Endothelial cell of umbilical vein (primary cell): ENCODE data around the gene B3GAT1. TPM values are rescaled to one million over a fixed set of nuclear protein-coding genes. Genes with fewer than 3 reads are reported as not detected.

ENCODE experiments used
- BruUV-seq: library from RNA; stranded (reverse); fragments of 400-500 nt; replicated peaks from 2 replicates; lab custom pipeline; 2021; lab: Mats Ljungman, UMichigan
- CTCF ChIA-PET: fragments of 300-600, 350-600 bp; sonication (Branson Sonifier 250); formaldehyde crosslinking; loops from one replicate; lab custom pipeline; 2021; ENCODE audit warnings: antibody characterized with exemption, inconsistent platforms; lab: Charles Lee
- POLR2A ChIA-PET: fragments of 300-600, 350-600 bp; sonication (Branson Sonifier 250); formaldehyde crosslinking; loops from one replicate; lab custom pipeline; 2021; ENCODE audit warnings: antibody characterized with exemption, inconsistent platforms; lab: Charles Lee
- DNase-seq: peaks from one replicate; pipeline ENCODE4 v3.0.0-alpha.2; 2011; ENCODE audit warnings: low read depth, low spot score
- FAIRE-seq: peaks from 2 replicates; lab custom pipeline; 2011; peaks lifted over from hg19 to GRCh38; lab: Jason Lieb, UNC
- H2AFZ ChIP-seq: 2 replicates; pipeline ENCODE4 v1.6.0; 2012; ENCODE audit warnings: low read depth, low read length, control low read depth, inconsistent platforms
- H3K27ac ChIP-seq: 2 replicates; pipeline ENCODE4 v1.5.1; 2011; ENCODE audit warnings: low read depth, mild to moderate bottlenecking, control low read depth, low read length, moderate library complexity; ENCODE audit not compliant: insufficient read depth
- H3K27me3 ChIP-seq, 2 experiments: 2 replicates each; pipeline versions ENCODE4 v1.6.0 to v1.6.1; 2011; ENCODE audit warnings: low read length in 2 of 2, mixed read lengths in 1 of 2; ENCODE audit not compliant: control insufficient read depth in 2 of 2, insufficient read depth in 2 of 2
- H3K36me3 ChIP-seq, 2 experiments: 2 replicates in 1 of 2; 3 replicates in 1 of 2; pipeline ENCODE4 v1.5.1; 2011; ENCODE audit warnings: low read length in 2 of 2, mild to moderate bottlenecking in 1 of 2, moderate library complexity in 1 of 2; ENCODE audit not compliant: control insufficient read depth in 2 of 2, insufficient read depth in 2 of 2; ENCODE audit errors: extremely low read depth in 1 of 2
- H3K4me1 ChIP-seq: 3 replicates; pipeline ENCODE4 v1.5.1; 2011; ENCODE audit warnings: mild to moderate bottlenecking, low read length; ENCODE audit not compliant: control insufficient read depth, insufficient read depth; ENCODE audit errors: extremely low read depth
- H3K4me2 ChIP-seq: 2 replicates; pipeline ENCODE4 v1.6.1; 2011; ENCODE audit warnings: low read length, control low read depth, mixed read lengths; ENCODE audit not compliant: insufficient read depth
- H3K4me3 ChIP-seq, 3 experiments: fragments of 200-600 bp in 1 of 3; sonication (generic), shearing (Covaris generic) in 1 of 3; replicated peaks in 1 of 3; 2 replicates each; pipeline ENCODE4 v1.5.1; 2011 to 2016; ENCODE audit warnings: control low read depth in 3 of 3, low read length in 3 of 3, mild to moderate bottlenecking in 2 of 3, inconsistent platforms in 1 of 3, low read depth in 1 of 3, moderate library complexity in 1 of 3; ENCODE audit not compliant: insufficient read depth in 1 of 3
- H3K79me2 ChIP-seq: 2 replicates; pipeline ENCODE4 v1.6.0; 2012; ENCODE audit warnings: low read length, inconsistent platforms; ENCODE audit not compliant: control insufficient read depth, insufficient read depth
- H3K9ac ChIP-seq: replicated peaks from 2 replicates; pipeline ENCODE3; 2011; ENCODE audit warnings: low read length, control low read depth; ENCODE audit not compliant: insufficient read depth; ENCODE audit errors: extremely low read depth
- H3K9me1 ChIP-seq: replicated peaks from 3 replicates; pipeline ENCODE4 v1.6.0; 2011; ENCODE audit warnings: mild to moderate bottlenecking, low read length; ENCODE audit not compliant: control insufficient read depth, insufficient read depth; ENCODE audit errors: extremely low read depth
- H3K9me3 ChIP-seq: replicated peaks from 2 replicates; pipeline ENCODE4 v1.5.1; 2012; ENCODE audit warnings: low read length, inconsistent platforms; ENCODE audit not compliant: control insufficient read depth, insufficient read depth
- H4K20me1 ChIP-seq: replicated peaks from 2 replicates; pipeline ENCODE3; 2011; ENCODE audit warnings: mild to moderate bottlenecking, low read length; ENCODE audit not compliant: control insufficient read depth, insufficient read depth; ENCODE audit errors: extremely low read depth
- CTCF ChIP-seq, 2 donors: IDR thresholded peaks; 1 replicate in 1 of 2; 2 replicates in 1 of 2; pipeline ENCODE4 v1.5.1; 2011; ENCODE audit warnings: low read length in 2 of 2, mild to moderate bottlenecking in 2 of 2, moderate library complexity in 2 of 2, control low read depth in 1 of 2, inconsistent platforms in 1 of 2, low read depth in 1 of 2; ENCODE audit not compliant: insufficient read depth in 1 of 2; ENCODE audit errors: extremely low read depth in 1 of 2
- FOS ChIP-seq: IDR thresholded peaks from 2 replicates; pipeline ENCODE4 v1.6.1; 2011; ENCODE audit warnings: mild to moderate bottlenecking, low read length, moderate library complexity, borderline replicate concordance; ENCODE audit not compliant: insufficient read depth
- GATA2 ChIP-seq: IDR thresholded peaks from 2 replicates; pipeline ENCODE4 v1.7.0; 2011; ENCODE audit warnings: low read depth, mild to moderate bottlenecking, moderate library complexity, mixed read lengths, low read length; ENCODE audit not compliant: insufficient read length, insufficient read depth
- JUN ChIP-seq: IDR thresholded peaks from 2 replicates; pipeline ENCODE4 v1.6.1; 2011; ENCODE audit warnings: borderline replicate concordance, low read depth; ENCODE audit not compliant: insufficient read length, insufficient read depth
- MYC ChIP-seq: IDR thresholded peaks from one replicate; pipeline ENCODE4 v1.6.1; 2011; ENCODE audit warnings: mild to moderate bottlenecking, low read depth, low read length
- POLR2A ChIP-seq: IDR thresholded peaks from 2 replicates; pipeline ENCODE4 v1.6.1; 2012; ENCODE audit warnings: low read depth, mild to moderate bottlenecking, control low read depth, low read length
- dilution Hi-C: fragments of 300-500 bp; cut with MboI; formaldehyde crosslinking; loops from one replicate; pipeline ENCODE4 v1.15.0; 2019; ENCODE audit warnings: low sequenced_read_pairs; ENCODE audit not compliant: extremely low pct_ligation_motif_present
- intact Hi-C: fragments of 100-400 bp; cut with micrococcal nuclease; formaldehyde crosslinking; loops from one replicate; pipeline ENCODE4 v1.10.0; 2022
- polyA plus RNA-seq, 4 experiments: library from polyadenylated mRNA; depleted of rRNA in 3 of 4; stranded (reverse) in 3 of 4; unstranded in 1 of 4; fragments of >200 nt; gene quantifications; 2 replicates each; pipeline versions ENCODE4 v1.2.1 to v1.2.3, GENCODE V29; 2011 to 2012; ENCODE audit warnings: missing spikeins in 1 of 4
- total RNA-seq: library from RNA; stranded (reverse); gene quantifications from 2 replicates; pipeline ENCODE4 v1.2.3, GENCODE V29; 2021

B3GAT1 gene
- total and polyA plus RNA-seq, 2 donors (not counting 3 experiments of a cell fraction or from before 2014, with no cell fraction given) = 0.01 TPM; not detected in 1

GRCh38 chr11:134413043-134413825 lies 1.2 kb upstream of the B3GAT1 start:
- Histone ChIP-seq H3K4me2 (no peak overlapping the region), H3K36me3 (no peaks in the 10 kb centered on the region), H2AFZ (no peak overlapping the region), H3K27me3 (peaks cover 27 to 34% of the 10 kb centered on the region in 2 experiments), H3K4me1 (no peaks in the 10 kb centered on the region), H3K79me2 (no peaks in the 10 kb centered on the region), H3K9me1 (no peaks in the 10 kb centered on the region), H3K27ac (no peak overlapping the region), H3K9ac (no peak overlapping the region), H3K4me3 (no peak overlapping the region), H3K9me3 (no peaks in the 10 kb centered on the region), H4K20me1 (no peaks in the 10 kb centered on the region)
- dilution Hi-C loops (no loop called here), intact Hi-C loops (no loop called here)
- CTCF ChIA-PET = no interaction called here
- no TSS peak for BruUV-seq
- TF ChIP-seq POLR2A (no peak), MYC (no peak), JUN (no peak), GATA2 (no peak), CTCF (IDR thresholded peaks at IDR 0.05; ENCODE audit: extremely low read depth in 1 of 2, insufficient read depth in 1 of 2, low read depth in 1 of 2, low read length in 2 of 2) (no peak), FOS (no peak)
- DNase-seq = no peak
- POLR2A ChIA-PET = no interaction called here
- no peak for FAIRE-seq
